GM21423 (cell line): ENCODE measurements around the gene OR10Z1.

Experiments used
- ATAC-seq: cut with Tn5 transposase; IDR thresholded peaks from one replicate; pipeline ENCODE4 v1.9.1; 2021; ENCODE audit warnings: mild to moderate bottlenecking, moderate library complexity; ENCODE audit not compliant: unreplicated experiment

OR10Z1 gene, protein sequence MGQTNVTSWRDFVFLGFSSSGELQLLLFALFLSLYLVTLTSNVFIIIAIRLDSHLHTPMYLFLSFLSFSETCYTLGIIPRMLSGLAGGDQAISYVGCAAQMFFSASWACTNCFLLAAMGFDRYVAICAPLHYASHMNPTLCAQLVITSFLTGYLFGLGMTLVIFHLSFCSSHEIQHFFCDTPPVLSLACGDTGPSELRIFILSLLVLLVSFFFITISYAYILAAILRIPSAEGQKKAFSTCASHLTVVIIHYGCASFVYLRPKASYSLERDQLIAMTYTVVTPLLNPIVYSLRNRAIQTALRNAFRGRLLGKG

DNA sequence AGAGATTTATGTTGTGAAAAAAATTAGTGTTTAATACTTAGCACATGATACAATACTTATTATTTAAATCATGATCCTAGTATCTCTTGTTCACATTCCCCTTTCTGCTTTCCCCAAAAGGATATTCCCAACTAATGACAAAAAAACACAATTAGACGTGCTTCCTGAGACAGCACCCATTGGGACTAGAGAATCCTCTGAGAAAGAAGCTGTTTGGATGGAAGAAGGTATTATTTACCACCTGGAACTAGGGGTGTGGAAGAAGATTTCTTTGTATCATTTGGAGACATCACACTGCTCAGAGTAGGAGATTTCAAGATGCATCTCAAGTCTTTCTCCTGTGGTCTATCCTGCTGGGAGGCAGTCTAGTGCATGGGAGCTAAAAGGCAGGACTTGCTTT, at the start of gene OR10Z1:
Gene OR10Z1 (plus strand): TSS at position 301 of the 400 bp plus-strand sequence. CDS start 1,171 bp downstream, outside the sequence.
- ATAC-seq: no peak

DNA sequence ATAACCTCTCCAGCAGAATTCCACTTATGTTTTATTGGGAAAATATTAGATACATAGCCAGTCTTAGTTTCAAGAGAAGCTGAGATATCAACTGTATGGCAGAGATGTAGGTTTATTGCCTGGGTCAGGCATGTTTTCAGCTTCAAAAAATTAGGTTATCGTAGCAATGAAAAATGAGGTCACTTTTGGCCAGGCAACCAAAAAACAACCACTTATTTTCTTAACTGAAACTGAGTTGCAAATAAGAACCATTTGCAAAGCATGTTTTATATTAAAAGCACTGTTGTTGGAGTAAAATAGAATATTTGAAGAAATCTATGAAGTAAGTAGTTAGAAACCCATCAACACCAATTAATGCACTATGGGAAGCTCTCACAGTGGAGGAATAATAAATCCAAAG, 45.4 kb upstream of the OR10Z1 start:
- ATAC-seq: no peak

DNA sequence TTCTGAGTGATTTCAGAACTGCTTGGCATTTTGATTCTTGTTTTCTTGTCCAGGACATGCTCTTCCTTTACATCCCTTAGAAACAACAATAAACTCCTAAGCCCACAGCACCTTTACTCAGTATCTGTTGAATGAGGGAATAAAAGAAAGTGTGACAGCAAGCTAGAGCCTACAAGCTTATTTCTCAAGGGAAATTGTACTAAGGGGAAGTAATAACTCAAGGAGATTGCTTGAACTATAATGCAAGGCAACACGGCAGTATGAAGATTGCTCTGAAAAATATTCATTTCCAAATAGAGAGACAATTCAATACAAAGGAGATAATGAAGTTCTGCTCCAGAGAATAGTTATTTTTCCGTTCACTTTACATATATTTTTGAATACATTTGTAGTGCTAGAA, 41.2 kb upstream of the OR10Z1 start:
- ATAC-seq: no peak

DNA sequence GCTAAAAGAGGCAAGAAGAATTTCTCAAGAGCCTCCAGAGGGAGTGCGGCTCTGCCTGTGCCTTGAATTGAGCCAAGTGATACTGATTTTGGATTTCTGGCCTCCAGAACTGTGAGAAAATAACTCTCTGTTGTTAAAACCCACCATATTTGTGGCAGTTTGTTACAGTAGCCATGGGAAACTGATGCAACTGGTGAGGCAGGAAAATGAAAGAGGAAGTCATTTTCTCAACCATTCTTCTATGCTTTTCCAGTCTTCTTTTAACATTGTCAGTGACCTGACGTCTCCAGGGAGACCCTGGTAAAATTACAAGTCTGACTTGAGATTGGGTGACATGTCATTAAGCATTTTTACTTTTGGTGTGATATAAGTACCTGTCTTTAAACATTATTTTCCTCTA, 40.5 kb upstream of the OR10Z1 start:
- ATAC-seq: no peak

DNA sequence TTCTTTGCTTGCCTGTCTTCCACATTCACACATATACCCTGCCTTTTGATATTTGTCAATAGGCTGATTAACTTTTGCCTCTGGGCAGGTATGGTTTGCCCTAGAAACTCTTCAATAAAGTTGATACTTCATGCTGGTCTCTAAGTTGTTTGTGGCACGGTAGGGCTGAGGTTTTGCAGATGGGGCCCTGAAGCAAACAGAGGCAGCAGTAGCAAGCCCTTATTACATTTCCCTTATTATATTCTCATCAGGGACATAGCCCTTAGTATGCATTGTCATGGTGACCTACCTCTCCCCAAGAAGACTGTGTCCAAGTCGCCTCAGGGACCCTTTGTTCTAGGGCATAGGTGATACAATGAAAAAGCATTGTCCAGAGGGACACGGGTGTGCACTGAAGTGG, 34.6 kb upstream of the OR10Z1 start, which contains the start of gene OR6P1:
Gene OR6P1 (minus strand): TSS at position 101 of the 400 bp plus-strand sequence. CDS start 6,976 bp downstream, outside the sequence.
- ATAC-seq: no peak

DNA sequence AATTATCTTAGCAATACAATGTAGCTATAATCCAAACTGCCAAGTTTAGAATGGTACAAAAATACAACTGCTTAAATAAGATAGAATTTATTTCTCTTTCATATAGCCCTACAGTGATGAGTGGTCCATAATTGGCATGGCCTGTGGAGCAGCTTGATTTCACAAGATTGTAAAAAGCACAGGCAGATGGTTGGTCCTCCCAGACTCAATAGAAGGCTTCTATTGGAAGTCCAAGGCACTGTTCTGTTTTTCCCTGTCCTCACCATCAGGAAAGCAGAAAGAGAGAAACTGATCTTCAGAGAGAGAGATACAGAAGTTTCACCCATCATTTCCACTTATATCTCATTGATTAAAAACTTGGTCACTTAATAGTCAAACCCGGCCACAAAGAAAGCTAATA, 32.8 kb upstream of the OR10Z1 start:
- ATAC-seq: no peak

DNA sequence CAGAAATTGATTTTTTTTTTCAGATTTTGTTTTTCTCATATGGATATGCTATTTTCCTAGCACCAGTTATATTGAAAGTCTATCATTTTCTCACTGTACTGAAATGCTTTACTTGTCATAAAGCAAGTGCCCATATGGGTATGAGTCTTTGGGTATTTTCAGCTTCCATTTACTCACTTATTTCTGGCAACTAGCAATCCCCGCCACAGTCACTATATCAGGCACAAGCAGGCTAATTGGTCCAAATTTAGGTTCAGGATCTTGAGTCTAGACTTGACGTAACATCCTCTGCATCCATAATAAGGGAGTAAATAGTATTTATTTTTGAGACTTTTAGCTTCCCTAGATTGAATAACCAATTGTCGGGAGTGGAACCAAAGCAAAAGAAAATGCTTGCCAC, 27.5 kb upstream of the OR10Z1 start:
- ATAC-seq: no peak

DNA sequence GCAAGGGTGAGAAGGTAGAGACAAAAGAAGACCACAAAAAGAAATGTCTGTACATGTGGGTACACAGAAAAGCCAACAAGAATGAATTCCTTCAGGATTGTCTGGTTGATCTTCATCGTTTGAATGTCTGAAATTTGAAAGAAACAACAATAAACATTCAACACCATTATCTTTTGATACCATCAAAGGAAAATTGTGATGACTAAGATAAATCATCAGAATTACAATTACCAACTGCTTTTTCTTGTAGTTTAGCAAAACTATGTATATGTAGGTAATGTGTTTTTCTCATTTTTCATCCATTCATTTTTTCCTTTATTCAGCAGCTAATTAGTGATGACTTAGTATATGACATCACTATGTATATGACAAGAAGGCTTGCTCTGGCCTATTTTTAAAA, 25.3 kb upstream of the OR10Z1 start, which contains the start of gene OR10X1:
Gene OR10X1 (minus strand): TSS at position 167 of the 400 bp plus-strand sequence. CDS start 0 bp downstream, at position 167.
- no peak for ATAC-seq

DNA sequence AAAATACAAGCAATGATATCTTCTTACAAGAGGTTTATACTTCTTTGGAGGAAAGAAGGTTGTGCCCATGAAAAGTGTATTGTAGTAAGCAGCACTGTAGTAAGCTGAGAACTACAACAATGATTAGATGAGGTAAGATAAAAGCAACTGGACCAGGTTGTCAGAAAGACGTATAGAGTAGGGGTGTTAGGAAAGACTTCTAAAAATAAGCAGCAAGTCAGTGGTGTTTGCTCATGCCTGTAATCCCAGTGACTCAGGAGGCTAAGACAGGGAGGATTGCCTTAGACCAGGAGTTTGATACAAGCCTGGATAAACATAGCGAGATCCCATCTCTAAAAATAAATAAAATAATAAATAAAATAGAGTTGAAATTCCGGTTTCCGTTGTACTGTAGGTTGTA, 21.1 kb upstream of the OR10Z1 start:
- ATAC-seq: no peak

DNA sequence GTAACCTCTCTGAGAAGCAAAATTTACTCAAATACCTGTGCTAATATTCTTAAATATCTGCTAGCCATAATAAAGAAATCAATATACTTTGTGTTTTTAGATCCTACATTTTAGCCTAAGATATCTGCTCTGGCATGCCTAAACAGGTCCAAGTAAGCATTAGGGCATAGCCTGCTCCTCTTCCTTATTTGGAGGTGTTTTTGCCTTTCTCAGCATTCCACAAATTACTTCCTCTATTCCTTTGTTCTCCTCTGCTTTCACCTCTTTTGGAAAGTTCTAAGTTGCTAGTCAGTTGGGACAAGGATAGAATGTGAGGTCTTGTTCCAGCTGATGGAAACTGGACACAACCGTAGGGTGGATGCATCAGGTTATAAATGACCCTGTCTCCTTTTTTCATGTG, 18.1 kb upstream of the OR10Z1 start:
- no peak for ATAC-seq

DNA sequence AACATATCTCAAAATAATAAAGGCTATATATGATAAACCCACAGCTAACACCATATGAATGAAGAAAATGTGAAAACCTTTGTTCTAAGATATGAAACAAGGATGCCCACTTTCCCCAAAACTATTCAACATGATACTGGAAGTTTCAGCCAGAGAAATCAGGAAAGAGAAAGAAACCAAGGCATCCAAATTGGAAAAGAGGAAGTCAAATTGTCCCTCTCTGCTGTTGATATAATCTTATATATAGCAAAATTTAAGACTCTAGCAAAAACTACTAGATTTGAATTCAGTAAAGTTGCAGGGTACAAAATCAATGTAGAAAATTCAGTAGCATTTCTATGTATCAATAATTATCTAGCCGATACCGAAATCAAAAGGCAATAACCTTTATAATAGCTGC, 4.3 kb upstream of the OR10Z1 start:
- no peak for ATAC-seq

DNA sequence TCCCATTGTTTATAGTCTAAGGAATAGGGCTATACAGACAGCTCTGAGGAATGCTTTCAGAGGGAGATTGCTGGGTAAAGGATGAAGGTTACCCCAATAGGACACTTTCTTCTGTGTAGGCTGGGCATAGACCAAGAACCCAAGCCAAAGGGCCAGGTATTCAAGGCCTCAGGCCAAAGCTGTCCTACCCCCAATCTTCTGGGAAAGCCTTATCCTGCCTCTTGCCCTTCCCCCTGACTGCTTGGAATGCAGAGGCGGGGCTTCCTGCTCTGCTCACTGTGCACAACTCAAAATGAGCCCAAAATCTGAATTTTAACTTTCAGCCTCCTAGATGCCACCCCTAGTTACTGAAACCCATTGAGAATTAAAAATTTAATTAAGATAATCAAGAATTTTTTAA, 2.2 kb downstream of the OR10Z1 start:
- no peak for ATAC-seq

DNA sequence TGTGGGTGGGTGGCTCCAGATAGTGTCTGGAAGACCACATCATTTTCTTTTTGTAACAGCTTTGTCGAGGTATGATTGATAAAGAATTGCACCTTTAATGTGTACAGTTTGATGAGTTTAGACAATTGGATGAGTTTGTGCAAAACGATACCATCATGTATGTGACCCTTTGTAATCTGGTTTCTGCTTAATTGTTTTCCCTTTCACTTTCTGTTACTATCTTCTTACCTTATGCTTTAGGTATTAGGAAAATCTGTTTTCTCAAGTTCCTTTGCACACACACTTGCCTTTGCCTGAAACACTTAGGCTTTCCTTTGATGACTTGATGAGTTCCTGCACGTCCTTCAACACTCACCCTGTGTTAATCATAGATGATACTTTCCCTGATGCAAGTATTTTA, 6.8 kb downstream of the OR10Z1 start:
- ATAC-seq: no peak

DNA sequence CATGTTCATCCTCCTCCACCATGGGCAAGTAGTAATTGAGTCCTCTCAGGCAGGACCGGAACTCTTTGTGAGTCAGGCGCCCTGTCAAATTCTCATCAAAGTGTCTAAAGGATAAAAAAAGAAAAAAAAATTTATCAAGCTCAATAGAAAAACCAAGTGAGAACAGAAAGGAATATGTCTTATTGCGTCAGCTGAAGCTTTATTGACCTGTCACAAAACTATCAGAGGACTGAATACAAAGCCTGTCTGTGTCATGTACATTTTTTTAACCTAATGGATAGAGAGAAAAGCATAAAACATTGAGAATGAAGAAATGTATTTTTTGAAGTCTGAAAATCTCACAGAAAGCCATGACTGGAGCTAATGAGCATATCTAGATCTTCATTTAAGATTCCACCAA, 8.7 kb downstream of the OR10Z1 start:
- ATAC-seq: no peak

DNA sequence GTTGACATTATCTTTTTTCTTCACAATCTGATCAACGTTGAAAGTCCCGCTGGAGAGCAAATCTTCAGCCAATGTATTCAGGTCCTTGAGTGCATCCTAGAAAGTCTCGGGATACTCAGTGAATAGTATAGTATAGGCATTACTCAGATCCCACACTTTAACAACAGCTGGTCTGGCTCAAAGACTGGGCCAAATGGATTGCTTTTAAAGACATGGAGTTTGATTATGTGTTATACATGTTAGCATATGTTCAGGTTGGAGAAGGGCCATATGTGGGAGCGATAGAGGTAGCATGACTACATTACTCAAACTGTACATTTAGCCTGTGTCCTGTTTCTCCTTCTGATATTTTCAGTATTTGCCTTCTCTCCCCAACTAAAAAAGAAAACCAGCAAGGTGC, 33.1 kb downstream of the OR10Z1 start:
- no peak for ATAC-seq

DNA sequence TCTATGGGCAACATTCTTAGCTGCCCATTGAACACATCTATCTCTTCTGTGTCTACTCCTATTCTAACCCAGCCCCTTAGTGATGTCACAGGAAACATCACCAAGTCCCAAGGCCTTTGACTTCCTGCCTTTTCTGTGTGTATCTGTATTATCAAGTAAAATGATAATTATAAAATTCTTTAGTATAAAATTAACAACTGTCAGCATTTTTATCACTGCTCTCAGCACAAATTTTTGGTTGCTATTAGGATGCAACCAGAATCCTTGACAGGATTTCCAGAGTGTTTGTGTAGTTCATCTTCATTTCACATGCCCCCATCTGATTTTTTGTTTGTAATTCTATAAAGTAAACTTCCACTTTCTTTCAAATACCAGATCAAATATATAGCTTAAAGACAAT, 33.8 kb downstream of the OR10Z1 start:
- no peak for ATAC-seq

DNA sequence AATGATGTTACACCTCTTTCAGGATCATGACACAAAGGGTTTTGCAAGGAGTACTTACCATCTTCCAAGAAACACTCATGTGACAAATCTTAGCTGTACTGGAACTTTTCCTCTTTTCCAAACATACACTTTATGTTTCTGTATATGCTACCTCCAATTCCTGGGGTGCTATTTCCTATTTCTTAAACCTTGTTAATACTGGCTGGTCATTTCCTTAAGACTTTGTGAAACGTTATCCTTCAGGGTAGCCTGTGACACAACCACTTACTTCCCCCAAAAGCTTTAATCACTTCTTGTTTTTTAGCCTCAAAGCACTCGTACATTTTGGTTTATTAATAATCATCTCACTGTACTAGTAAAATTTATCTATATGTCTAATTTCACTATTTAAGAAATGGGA, 39.4 kb downstream of the OR10Z1 start:
- no peak for ATAC-seq

DNA sequence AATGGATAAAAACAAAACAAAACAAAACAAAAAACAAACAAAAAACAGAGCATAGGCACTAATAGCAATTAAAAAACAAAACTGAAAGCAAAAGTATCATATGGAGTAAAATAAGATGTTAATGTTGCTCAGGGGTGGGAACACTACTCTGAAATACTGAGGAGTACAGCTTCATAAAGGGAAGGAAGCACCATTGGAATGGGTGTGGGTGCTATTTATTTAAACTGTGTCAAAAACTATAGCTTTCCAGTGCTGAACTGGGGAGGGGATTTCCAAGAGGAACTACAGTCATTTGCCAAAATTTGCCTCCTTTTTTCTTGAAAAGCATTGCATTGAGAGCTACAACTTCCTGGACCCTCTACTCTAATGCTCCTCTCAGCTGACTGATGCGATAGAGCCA, 41.4 kb downstream of the OR10Z1 start:
- ATAC-seq: no peak

DNA sequence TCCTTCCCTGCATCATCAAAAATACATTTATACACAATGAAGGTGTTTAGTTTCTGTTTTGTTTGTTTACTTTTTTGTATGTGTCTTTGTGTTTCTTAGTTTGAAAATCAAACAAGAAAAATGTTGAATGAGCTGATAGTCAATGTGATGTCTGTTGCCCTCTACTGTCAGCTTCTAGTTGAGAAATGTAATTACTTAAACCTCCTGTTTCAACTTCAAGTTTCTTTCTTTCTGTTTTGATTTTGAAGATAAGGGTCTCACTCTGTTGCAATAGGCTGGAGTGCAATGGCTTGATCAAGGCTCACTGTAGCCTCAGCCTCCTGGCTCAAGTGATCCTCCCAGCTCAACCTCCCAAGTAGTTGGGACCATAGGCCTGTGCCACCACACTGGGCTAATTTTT, 44.0 kb downstream of the OR10Z1 start:
- no peak for ATAC-seq

DNA sequence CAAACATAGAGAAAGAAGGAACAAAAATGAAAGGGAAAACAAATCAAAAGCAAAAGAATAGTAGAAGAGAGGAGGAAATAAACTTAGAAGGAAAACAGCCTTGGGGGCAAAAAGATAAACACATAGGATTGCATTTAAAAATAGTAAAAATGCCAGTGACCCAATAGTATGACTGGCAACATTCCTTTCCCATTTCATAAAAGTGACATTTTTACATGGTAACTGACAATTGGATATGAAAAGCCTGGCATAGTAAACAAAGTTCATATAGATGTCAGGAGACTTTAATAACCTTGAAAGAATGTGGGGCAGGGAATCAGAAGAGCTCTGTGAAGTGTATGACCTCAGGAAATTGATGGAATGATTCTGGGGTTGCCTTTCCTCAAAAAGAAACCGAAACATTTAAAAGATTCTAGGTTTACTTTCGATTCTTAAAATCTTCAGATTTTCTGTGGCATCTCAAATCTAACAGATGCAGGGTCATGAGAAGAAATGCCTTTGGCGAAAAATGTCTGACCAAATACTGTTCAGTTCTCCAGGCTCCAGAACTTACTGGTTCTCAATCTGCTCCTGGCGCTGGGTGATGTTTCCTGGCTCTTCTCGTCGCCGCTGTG, 47.8 kb downstream of the OR10Z1 start:
- no peak for ATAC-seq

DNA sequence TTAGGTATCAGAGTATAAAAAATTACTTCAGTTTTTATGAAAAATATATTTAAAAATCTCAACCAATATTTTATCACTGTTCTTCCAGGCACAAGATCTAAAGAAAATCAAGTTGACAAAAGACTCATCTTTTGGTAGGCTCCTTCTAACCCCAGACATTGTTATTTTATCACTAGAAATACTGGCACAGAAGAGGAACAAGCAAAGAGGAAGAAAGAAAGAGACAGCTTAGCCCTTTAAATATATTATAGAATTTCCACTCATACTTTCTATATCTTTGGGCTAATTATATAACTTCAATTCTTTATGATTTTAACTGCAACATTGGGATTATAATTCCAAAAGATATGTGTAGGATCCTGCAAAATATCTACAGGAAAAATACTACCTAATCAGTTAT, 49.0 kb downstream of the OR10Z1 start:
- no peak for ATAC-seq

DNA sequence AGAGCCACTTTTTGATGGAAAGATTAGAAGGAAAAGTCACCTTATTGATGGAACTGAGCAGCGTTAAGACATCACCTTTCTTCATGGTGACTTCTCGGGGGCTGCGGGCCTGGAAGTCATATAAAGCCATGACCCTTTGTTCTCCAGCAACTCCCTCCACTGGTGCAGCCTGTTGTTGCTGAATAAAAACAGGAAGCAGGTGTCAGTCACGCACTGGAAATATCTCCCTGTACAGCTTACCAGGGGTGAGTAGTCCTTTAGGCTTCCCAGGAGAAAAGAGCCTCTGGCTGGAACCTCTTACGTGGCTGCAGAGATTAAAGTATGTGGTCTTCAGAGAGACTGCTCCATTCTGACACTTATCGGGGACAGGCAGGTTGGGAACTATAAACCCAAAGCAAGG, 49.5 kb downstream of the OR10Z1 start:
- no peak for ATAC-seq
